ENCODE measurements around the gene SRRM3.

The SRRM3 gene

DNA sequence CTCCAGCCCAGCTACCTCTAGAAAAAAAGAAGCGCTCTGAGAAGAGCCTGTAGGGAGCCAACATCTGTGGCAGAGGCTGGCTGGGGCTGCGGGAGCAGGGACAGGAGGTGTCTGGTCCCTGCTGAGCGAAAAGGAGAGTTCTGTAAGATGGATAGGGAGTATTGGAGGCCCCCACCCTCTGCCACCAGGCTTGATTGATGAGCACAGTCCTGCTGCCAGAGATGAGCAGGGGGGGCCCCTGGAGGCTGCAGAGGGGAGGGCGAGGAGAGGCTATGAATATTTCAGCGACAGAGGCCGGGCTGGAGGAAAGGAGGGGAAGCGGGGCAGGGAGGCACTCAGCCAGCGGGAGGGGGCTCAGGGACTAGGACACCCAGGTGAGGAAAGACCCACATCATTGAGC, 56.3 kb downstream of the SRRM3 start:
- H3F3A ChIP-seq (ENCODE audit: control insufficient read depth, insufficient read depth): no peaks in the 10 kb centered on the region
- no peak for TF ChIP-seq EZH2phosphoT487 (IDR thresholded peaks at IDR 0.05; ENCODE audit: borderline replicate concordance, low read length)
- TF ChIP-seq, protein P1, sequence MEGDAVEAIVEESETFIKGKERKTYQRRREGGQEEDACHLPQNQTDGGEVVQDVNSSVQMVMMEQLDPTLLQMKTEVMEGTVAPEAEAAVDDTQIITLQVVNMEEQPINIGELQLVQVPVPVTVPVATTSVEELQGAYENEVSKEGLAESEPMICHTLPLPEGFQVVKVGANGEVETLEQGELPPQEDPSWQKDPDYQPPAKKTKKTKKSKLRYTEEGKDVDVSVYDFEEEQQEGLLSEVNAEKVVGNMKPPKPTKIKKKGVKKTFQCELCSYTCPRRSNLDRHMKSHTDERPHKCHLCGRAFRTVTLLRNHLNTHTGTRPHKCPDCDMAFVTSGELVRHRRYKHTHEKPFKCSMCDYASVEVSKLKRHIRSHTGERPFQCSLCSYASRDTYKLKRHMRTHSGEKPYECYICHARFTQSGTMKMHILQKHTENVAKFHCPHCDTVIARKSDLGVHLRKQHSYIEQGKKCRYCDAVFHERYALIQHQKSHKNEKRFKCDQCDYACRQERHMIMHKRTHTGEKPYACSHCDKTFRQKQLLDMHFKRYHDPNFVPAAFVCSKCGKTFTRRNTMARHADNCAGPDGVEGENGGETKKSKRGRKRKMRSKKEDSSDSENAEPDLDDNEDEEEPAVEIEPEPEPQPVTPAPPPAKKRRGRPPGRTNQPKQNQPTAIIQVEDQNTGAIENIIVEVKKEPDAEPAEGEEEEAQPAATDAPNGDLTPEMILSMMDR (IDR thresholded peaks at IDR 0.05; ENCODE audit: low read depth, low read length, poor library complexity, severe bottlenecking): no peak
- H3K9me3 ChIP-seq (ENCODE audit: control insufficient read depth, insufficient read depth, low read length): no peaks in the 10 kb centered on the region
- H3K27me3 ChIP-seq (ENCODE audit: control insufficient read depth, low read length): no peaks in the 10 kb centered on the region
- no peaks in the 10 kb centered on the region for H3K79me2 ChIP-seq (ENCODE audit: control insufficient read depth, low read length)
- no peak overlapping the region for H3K4me2 ChIP-seq (ENCODE audit: low read length)
- no peak overlapping the region for H3K27ac ChIP-seq (ENCODE audit: low read depth, low read length)
- peaks cover 6% of the 10 kb centered on the region; the same call in 1 of the 2 replicates for H3K4me1 ChIP-seq (ENCODE audit: control insufficient read depth, low read length)
- no peaks in the 10 kb centered on the region for H3K9me2 ChIP-seq (replicated peaks; ENCODE audit: control insufficient read depth, low read length)
- H3K4me3 ChIP-seq (ENCODE audit: low read length): no peak overlapping the region
- H4K20me1 ChIP-seq (ENCODE audit: control insufficient read depth, insufficient read depth, low read depth, low read length): 0 out of 2 replicates have a peak, but pooled peaks cover 3% of the 10 kb centered on the region
- H3K36me3 ChIP-seq (ENCODE audit: control insufficient read depth, low read length): no peaks in the 10 kb centered on the region

DNA sequence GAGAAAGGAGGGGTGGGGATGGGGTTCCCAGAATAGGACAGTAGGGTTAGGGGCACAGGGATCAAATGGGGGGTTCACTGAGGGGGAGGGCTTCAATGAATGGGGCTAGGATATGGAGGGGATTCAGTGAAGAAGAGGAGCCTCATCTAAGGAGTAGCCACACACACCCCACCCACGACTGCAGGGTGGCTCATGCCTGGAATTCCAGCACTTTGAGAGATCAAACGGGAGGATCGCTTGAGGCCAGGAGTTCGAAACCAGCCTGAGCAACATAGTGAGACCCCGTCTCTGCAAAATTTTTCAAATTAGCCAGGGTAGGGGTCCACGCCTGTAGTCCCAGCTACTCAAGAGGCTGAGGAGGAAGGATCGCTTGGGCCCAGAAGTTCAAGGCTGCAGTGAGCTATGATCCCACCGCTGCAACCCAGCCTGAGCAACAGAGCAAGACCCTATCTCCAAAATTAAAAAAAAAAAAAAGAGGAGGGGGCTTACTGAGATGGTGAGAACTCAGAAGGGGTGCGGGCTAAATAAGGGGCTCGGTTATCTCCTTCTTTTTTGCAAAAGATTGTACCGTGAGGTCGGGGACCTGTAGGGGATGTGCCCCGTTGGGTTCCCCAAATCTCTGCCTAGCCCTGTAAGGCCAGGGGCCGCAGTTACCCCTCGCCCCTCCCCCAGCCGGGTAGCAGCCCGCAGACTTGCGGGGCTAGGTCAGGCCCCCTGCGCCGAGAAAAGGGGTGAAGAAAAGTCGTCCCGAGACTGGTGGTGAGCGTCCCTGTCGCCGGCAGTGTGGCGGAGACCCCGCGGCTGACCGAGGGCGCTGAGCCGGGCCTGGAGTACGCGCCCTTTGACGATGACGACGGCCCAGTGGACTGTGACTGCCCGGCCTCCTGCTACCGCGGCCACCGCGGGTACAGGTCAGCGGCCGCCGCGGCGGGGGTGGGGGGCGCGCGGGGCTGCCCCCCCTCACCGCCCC, 57.7 kb downstream of the SRRM3 start:
- Histone ChIP-seq H3K4me2 (ENCODE audit: low read length) (no peak overlapping the region), H4K20me1 (ENCODE audit: control insufficient read depth, insufficient read depth, low read depth, low read length) (peaks cover 3% of the 10 kb centered on the region; the same call in 1 of the 2 replicates), H3K27ac (ENCODE audit: low read depth, low read length) (no peak overlapping the region), H3K4me3 (ENCODE audit: low read length) (no peak overlapping the region), H3K4me1 (ENCODE audit: control insufficient read depth, low read length) (peaks cover 6% of the 10 kb centered on the region; the same call in 1 of the 2 replicates), H3K27me3 (ENCODE audit: control insufficient read depth, low read length) (no peaks in the 10 kb centered on the region), H3K79me2 (ENCODE audit: control insufficient read depth, low read length) (no peaks in the 10 kb centered on the region), H3K9me3 (ENCODE audit: control insufficient read depth, insufficient read depth, low read length) (no peaks in the 10 kb centered on the region), H3F3A (ENCODE audit: control insufficient read depth, insufficient read depth) (no peaks in the 10 kb centered on the region), H3K9me2 (replicated peaks; ENCODE audit: control insufficient read depth, low read length) (no peaks in the 10 kb centered on the region), H3K36me3 (ENCODE audit: control insufficient read depth, low read length) (no peaks in the 10 kb centered on the region)
- no peak for TF ChIP-seq EZH2phosphoT487 (IDR thresholded peaks at IDR 0.05; ENCODE audit: borderline replicate concordance, low read length)

DNA sequence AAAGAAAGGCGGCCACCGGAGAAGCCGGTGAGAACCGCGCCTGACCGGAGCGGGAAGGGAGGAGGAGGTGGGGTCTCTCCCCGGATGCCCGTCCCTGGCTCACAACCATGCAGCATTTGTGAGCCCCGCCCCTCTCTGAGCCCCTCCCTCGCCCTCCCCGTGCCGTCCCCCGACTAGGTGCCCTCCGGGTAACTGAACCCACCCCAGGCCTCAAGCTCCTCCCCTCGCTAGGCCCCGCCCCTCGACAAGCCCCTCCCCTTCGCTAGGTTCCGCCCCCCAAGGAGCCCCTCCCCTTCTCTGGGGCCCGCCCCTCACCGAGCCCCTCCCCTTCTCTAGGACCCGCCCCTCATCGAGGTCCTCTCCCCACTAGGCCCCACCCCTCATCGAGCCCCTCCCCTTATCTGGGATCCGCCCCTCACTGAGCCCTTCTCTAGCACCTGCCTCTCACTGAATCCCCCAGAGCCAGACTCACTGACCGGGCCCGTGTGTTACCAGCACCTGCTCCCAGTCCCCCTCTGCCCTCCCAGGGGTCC, 58.5 kb downstream of the SRRM3 start:
- H3K4me3 ChIP-seq (ENCODE audit: low read length): no peak overlapping the region
- H3K9me2 ChIP-seq (replicated peaks; ENCODE audit: control insufficient read depth, low read length): no peaks in the 10 kb centered on the region
- no peaks in the 10 kb centered on the region for H3K27me3 ChIP-seq (ENCODE audit: control insufficient read depth, low read length)
- H3K27ac ChIP-seq (ENCODE audit: low read depth, low read length): no peak overlapping the region
- H3F3A ChIP-seq (ENCODE audit: control insufficient read depth, insufficient read depth): no peaks in the 10 kb centered on the region
- peaks cover 6% of the 10 kb centered on the region; the same call in 1 of the 2 replicates for H3K4me1 ChIP-seq (ENCODE audit: control insufficient read depth, low read length)
- TF ChIP-seq, protein P1 (IDR thresholded peaks at IDR 0.05; ENCODE audit: low read depth, low read length, poor library complexity, severe bottlenecking): no peak
- TF ChIP-seq EZH2phosphoT487 (IDR thresholded peaks at IDR 0.05; ENCODE audit: borderline replicate concordance, low read length): no peak
- no peaks in the 10 kb centered on the region for H3K79me2 ChIP-seq (ENCODE audit: control insufficient read depth, low read length)
- H3K9me3 ChIP-seq (ENCODE audit: control insufficient read depth, insufficient read depth, low read length): no peaks in the 10 kb centered on the region
- peaks cover 3% of the 10 kb centered on the region; the same call in 1 of the 2 replicates for H4K20me1 ChIP-seq (ENCODE audit: control insufficient read depth, insufficient read depth, low read depth, low read length)
- no peak overlapping the region for H3K4me2 ChIP-seq (ENCODE audit: low read length)
- H3K36me3 ChIP-seq (ENCODE audit: control insufficient read depth, low read length): no peaks in the 10 kb centered on the region
